WI38 (cell line): ENCODE results near the gene RNF180.
"Not testable (repeated sequence)": the region's sequence is repeated elsewhere in the genome, so short reads cannot be mapped to it uniquely, and the experiment has no call there.

Experiments used
- H3K4me3 ChIP-seq: 2 replicates; pipeline ENCODE4 v1.5.1; 2011; ENCODE audit warnings: low read depth, mild to moderate bottlenecking, control low read depth, low read length
- TF ChIP-seq, protein P1 (sequence below): IDR thresholded peaks from 2 replicates; pipeline ENCODE4 v1.5.1; 2012; ENCODE audit warnings: low read depth, mild to moderate bottlenecking, control low read depth, low read length

RNF180 gene

DNA sequence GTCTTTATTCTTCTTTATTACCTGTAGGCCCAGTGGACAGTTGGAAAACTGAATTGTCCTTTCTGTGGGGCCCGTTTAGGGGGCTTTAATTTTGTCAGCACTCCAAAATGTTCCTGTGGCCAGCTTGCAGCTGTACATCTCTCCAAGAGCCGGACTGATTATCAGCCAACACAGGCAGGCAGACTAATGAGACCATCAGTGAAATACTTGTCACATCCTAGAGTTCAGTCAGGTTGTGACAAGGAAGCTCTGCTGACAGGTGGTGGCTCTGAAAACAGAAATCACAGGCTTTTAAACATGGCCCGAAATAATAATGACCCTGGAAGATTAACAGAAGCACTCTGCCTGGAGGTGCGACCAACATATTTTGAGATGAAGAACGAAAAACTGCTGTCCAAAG, 47.9 kb downstream of the RNF180 start:
- no peak overlapping the region for H3K4me3 ChIP-seq
- TF ChIP-seq, protein P1, sequence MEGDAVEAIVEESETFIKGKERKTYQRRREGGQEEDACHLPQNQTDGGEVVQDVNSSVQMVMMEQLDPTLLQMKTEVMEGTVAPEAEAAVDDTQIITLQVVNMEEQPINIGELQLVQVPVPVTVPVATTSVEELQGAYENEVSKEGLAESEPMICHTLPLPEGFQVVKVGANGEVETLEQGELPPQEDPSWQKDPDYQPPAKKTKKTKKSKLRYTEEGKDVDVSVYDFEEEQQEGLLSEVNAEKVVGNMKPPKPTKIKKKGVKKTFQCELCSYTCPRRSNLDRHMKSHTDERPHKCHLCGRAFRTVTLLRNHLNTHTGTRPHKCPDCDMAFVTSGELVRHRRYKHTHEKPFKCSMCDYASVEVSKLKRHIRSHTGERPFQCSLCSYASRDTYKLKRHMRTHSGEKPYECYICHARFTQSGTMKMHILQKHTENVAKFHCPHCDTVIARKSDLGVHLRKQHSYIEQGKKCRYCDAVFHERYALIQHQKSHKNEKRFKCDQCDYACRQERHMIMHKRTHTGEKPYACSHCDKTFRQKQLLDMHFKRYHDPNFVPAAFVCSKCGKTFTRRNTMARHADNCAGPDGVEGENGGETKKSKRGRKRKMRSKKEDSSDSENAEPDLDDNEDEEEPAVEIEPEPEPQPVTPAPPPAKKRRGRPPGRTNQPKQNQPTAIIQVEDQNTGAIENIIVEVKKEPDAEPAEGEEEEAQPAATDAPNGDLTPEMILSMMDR: no peak

DNA sequence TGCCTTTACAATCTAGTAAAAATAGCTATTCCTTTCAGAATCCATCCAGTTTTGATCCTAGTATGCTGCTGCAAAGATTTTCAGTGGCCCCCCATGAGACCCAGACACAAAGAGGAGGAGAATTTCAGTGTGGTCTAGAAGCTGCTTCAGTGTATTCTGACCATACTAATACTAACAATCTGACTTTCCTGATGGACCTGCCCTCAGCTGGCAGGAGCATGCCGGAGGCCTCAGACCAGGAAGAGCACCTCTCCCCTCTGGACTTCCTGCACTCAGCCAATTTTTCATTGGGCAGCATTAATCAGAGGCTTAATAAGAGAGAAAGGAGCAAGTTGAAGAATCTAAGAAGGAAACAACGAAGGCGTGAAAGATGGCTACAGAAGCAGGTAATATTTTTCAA, 48.5 kb downstream of the RNF180 start:
- no peak overlapping the region for H3K4me3 ChIP-seq
- TF ChIP-seq, protein P1: no peak

DNA sequence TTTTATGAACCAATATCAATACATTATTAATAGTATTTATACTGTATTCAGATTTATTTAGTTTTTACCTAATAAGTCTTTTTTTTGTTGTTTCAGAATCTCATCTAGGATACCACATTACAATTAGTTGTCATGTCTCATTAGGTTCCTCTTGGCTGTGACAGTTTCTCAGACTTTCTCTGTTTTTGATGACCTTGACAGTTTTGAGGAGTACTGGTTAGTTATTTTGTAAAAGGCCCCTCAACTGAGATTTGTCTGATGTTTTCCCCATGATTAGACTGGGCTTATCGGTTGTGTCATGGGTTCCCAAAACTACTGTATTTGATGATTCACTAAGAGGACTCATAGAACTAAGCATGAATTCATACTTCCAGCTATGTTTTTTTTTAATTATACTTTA, 56.3 kb downstream of the RNF180 start:
- TF ChIP-seq, protein P1: no peak

DNA sequence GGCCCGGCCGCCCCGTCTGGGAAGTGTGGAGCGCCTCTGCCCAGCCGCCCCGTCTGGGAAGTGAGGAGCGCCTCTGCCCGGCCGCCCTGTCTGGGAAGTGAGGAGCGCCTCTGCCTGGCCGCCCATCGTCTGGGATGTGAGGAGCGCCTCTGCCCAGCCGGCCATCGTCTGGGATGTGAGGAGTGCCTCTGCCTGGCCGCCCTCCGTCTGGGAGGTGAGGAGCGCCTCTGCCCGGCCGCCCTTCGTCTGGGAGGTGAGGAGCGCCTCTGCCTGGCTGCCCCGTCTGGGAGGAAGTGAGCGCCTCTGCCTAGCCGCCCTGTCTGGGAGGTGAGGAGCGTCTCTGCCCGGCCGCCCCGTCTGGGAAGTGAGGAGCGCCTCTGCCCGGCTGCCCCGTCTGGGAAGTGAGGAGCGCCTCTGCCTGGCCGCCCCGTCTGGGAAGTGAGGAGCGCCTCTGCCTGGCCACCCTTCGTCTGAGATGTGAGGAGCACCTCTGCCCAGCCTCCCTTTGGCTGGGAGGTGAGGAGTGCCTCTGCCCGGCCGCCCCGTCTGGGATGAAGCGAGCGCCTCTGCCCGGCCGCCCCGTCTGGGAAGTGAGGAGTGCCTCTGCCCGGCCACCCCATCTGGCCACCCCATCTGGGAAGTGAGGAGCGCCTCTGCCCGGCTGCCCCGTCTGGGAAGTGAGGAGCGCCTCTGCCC, 59.8 kb downstream of the RNF180 start:
- not testable (repeated sequence) for H3K4me3 ChIP-seq

More for the DNA sequence above, 56.3 kb downstream of the RNF180 start:
- H3K4me3 ChIP-seq: no peak overlapping the region

DNA sequence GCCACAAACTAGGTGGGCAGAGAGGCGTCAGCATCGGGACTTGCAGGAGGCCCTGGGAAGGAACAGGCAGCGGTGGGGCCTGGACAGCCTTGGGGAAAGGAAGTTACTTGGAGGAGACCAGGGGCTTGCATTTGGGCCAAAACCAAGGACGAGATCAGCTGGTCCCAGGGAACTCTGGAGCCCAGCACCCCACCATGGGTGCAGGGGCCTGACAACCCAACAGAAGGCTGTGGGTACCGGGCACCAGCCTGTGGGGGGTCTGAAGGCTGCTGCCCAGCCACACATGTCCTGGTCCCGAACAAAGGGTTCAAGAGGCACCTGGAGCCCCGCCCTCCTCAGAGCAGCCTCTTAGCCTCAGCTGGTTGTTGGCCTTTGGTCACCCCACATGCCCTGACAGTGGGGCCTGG, 61.5 kb downstream of the RNF180 start:
- H3K4me3 ChIP-seq: not testable (repeated sequence)

DNA sequence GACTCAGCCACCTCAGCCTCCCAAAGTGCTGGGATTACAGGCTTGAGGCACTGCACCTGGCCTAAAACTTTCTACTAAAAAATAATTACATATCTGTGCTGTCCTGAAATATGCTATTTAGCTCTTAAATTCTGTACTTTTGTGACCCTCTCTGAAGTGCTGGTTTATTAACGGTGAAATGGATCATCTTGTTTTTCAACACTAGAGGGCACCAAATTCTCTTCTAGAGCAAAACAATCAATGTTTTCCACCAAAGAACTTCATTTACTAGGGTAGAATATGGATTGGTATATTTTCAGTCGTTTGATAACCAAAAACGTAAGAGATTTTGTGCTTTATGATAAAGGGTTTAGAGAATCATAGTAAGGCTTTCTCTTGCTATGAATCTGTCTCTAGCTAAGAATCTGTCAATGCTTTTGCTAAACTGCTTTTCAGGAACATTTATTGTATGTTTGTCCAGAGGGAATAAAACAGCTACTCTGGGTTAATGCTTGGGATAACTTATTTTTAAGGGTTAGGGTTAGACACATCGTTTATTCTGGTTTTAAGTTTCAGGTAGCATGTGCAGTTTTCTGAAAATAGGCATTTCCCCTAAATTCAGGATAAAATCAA, 63.6 kb downstream of the RNF180 start:
- TF ChIP-seq, protein P1: no peak
- H3K4me3 ChIP-seq: no peak overlapping the region

DNA sequence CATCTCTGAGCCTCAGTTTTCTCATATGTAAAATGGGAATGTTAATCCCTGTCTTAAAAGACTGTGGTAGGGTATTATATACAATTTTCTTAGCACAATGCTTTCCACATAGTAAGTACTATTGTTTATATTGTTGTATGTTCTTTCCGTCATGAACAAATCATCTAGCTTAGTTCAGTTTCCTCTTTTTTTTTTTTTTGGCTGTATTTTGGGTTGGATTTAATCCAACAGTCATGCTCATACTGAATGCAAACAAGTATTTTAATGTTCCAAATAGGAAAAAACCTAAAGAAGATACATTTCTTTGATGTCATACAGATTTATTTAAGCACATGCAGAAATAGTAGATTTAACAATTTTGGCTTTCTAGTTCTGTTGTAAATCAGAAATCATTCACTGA, 95.1 kb downstream of the RNF180 start:
- no peak overlapping the region for H3K4me3 ChIP-seq
- TF ChIP-seq, protein P1: no peak

DNA sequence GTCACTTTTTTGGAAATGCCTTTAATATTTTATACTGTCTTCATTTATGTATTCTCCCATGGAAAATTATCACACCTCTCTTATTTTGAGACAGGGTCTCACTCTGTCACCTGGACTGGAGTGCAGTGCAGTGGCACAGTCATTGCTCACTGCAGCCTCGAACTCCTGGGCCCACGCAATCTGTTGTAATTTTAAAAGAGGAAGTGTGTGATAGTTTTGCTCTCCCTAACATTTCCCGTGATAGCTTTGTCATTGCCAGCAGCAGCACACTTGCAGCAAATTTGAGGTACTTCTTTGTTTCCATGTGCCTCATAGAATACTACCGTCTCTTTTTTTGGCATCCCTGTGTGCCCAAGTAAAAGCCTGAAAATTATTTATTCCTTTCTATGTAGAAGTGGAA, 103.5 kb downstream of the RNF180 start:
- TF ChIP-seq, protein P1: no peak
- H3K4me3 ChIP-seq: no peak overlapping the region
